HEK293T (cell line): Measurements from ENCODE around the gene CDH4.

Experiments used
- CTCF ChIA-PET: fragments of 350-600 bp; formaldehyde crosslinking; extraction: SDS; loops from one replicate; lab custom pipeline; 2021; ENCODE audit warnings: antibody characterized with exemption, inconsistent platforms; lab: Yijun Ruan, JAX
- POLR2A ChIA-PET: fragments of 350-600 bp; formaldehyde crosslinking; extraction: SDS; loops from one replicate; lab custom pipeline; 2020; ENCODE audit warnings: antibody characterized with exemption, inconsistent platforms; lab: Yijun Ruan, JAX
- DNase-seq: peaks from one replicate; pipeline ENCODE4 v3.0.0; 2012; ENCODE audit warnings: mixed read lengths; ENCODE audit errors: extremely low spot score
- ARNT ChIP-seq: fragments of 450-650 bp; IDR thresholded peaks from 2 replicates; pipeline ENCODE4 v1.6.1; 2017; ENCODE audit warnings: mild to moderate bottlenecking
- BHLHE40 ChIP-seq: fragments of 450-650 bp; IDR thresholded peaks from 2 replicates; pipeline ENCODE4 v1.6.1; 2016; ENCODE audit warnings: mild to moderate bottlenecking, moderate library complexity, borderline replicate concordance
- CTBP1 ChIP-seq: fragments of 450-650 bp; IDR thresholded peaks from 2 replicates; pipeline ENCODE4 v1.6.1; 2016; ENCODE audit warnings: borderline replicate concordance
- ELF4 ChIP-seq: fragments of 450-650 bp; IDR thresholded peaks from 2 replicates; pipeline ENCODE4 v1.6.1; 2017; ENCODE audit warnings: antibody characterized with exemption
- FOXA1 ChIP-seq: fragments of 450-650 bp; IDR thresholded peaks from 2 replicates; pipeline ENCODE4 v1.6.1; 2016; ENCODE audit warnings: mild to moderate bottlenecking
- FOXK2 ChIP-seq: fragments of 450-650 bp; IDR thresholded peaks from 2 replicates; pipeline ENCODE4 v1.6.1; 2016; ENCODE audit warnings: mild to moderate bottlenecking
- FOXM1 ChIP-seq: fragments of 450-650 bp; IDR thresholded peaks from 2 replicates; pipeline ENCODE4 v1.6.1; 2017; ENCODE audit warnings: mild to moderate bottlenecking, borderline replicate concordance
- HDGF ChIP-seq: fragments of 450-650 bp; IDR thresholded peaks from 2 replicates; pipeline ENCODE4 v1.6.1; 2017; ENCODE audit warnings: antibody characterized with exemption, borderline replicate concordance
- L3MBTL2 ChIP-seq: fragments of 450-650 bp; conservative IDR thresholded peaks from 2 replicates; pipeline ENCODE4 v1.6.1; 2016; ENCODE audit warnings: mild to moderate bottlenecking
- LEF1 ChIP-seq: fragments of 450-650 bp; IDR thresholded peaks from 2 replicates; pipeline ENCODE4 v1.6.1; 2017; ENCODE audit warnings: mild to moderate bottlenecking, borderline replicate concordance
- NFRKB ChIP-seq: fragments of 450-650 bp; IDR thresholded peaks from 2 replicates; pipeline ENCODE4 v1.6.1; 2016; ENCODE audit warnings: mild to moderate bottlenecking, moderate library complexity
- SP1 ChIP-seq: fragments of 450-650 bp; IDR thresholded peaks from 2 replicates; pipeline ENCODE4 v1.6.1; 2017
- SUZ12 ChIP-seq: fragments of 450-650 bp; IDR thresholded peaks from 2 replicates; pipeline ENCODE4 v1.6.1; 2016; ENCODE audit warnings: mild to moderate bottlenecking
- TARDBP ChIP-seq: fragments of 450-650 bp; IDR thresholded peaks from 2 replicates; pipeline ENCODE4 v1.6.1; 2016
- ZNF384 ChIP-seq: fragments of 450-650 bp; IDR thresholded peaks from 2 replicates; pipeline ENCODE4 v1.6.1; 2016
- TF ChIP-seq, protein P1 (sequence below): fragments of 450-650 bp; IDR thresholded peaks from 2 replicates; pipeline ENCODE4 v1.6.1; 2016

Gene CDH4

DNA sequence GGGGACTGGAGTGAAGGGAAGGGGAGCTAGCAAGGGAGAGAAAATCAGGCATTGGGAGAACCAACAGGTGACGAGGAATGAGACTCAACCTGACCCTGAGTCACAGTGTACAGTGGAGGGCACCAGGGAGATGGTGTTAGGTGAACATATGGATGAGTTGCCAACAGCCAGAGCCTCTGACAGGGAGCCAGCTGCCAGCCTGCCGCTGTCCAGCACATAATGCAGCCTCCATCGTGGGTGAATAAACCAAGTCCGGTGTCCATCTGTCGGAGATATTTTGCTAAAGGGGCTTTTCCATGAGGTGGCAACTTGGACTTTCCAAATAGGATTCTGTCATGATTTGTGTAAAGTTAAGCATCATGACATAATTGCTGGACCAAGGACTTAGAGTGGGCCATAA is 88.1 kb downstream of the CDH4 start:
- POLR2A ChIA-PET, result no interaction called here
- no peak for DNase-seq
- no peak for TF ChIP-seq LEF1
- TF ChIP-seq BHLHE40, result no peak
- no peak for TF ChIP-seq FOXA1
- no peak for TF ChIP-seq ELF4
- TF ChIP-seq NFRKB, result no peak
- no peak for TF ChIP-seq CTBP1
- no peak for TF ChIP-seq SP1
- no peak for TF ChIP-seq ARNT
- no peak for TF ChIP-seq ZNF384
- TF ChIP-seq TARDBP, result no peak
- no peak for TF ChIP-seq SUZ12
- no peak for TF ChIP-seq HDGF
- TF ChIP-seq L3MBTL2, result no peak
- TF ChIP-seq FOXM1, result no peak
- no peak for TF ChIP-seq FOXK2
- TF ChIP-seq, protein P1, sequence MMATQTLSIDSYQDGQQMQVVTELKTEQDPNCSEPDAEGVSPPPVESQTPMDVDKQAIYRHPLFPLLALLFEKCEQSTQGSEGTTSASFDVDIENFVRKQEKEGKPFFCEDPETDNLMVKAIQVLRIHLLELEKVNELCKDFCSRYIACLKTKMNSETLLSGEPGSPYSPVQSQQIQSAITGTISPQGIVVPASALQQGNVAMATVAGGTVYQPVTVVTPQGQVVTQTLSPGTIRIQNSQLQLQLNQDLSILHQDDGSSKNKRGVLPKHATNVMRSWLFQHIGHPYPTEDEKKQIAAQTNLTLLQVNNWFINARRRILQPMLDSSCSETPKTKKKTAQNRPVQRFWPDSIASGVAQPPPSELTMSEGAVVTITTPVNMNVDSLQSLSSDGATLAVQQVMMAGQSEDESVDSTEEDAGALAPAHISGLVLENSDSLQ, result no peak
- CTCF ChIA-PET, result no interaction called here

GRCh38 chr20:61341605-61342004 is 89.5 kb downstream of the CDH4 start:
- no peak for DNase-seq
- no peak for TF ChIP-seq ARNT
- TF ChIP-seq FOXA1, result no peak
- TF ChIP-seq LEF1, result no peak
- no peak for TF ChIP-seq SP1
- POLR2A ChIA-PET, result no interaction called here
- CTCF ChIA-PET, result no interaction called here

- TF ChIP-seq, protein P1, result no peak
- no peak for TF ChIP-seq FOXA1
- no peak for TF ChIP-seq SP1
- no peak for TF ChIP-seq SUZ12
- no peak for TF ChIP-seq NFRKB
- TF ChIP-seq LEF1, result no peak
- TF ChIP-seq ELF4, result no peak
- TF ChIP-seq ZNF384, result no peak
- no peak for TF ChIP-seq TARDBP
- no peak for TF ChIP-seq L3MBTL2
- no peak for TF ChIP-seq HDGF
- no peak for DNase-seq
- POLR2A ChIA-PET, result no interaction called here
- CTCF ChIA-PET, result interaction anchor here (0.7 kb wide), 1 partner anchor 157 kb away, joined by 3 read pairs; no protein-coding TSS in a partner anchor
Observed at GRCh38 chr20:61343934-61344333, 91.9 kb downstream of the CDH4 start.

- POLR2A ChIA-PET, result no interaction called here
- CTCF ChIA-PET, result no interaction called here
- TF ChIP-seq, protein P1, result no peak
- TF ChIP-seq BHLHE40 (no peak), ARNT (no peak), L3MBTL2 (no peak), FOXK2 (no peak), LEF1 (no peak), TARDBP (no peak), CTBP1 (no peak), ELF4 (no peak), SP1 (no peak), ZNF384 (no peak), SUZ12 (no peak), NFRKB (no peak), FOXA1 (no peak), HDGF (no peak), FOXM1 (no peak)
- DNase-seq, result no peak
Observed at GRCh38 chr20:61345656-61346055, 93.6 kb downstream of the CDH4 start.

- no peak for TF ChIP-seq FOXM1
- no peak for TF ChIP-seq ELF4
- no peak for TF ChIP-seq SUZ12
- TF ChIP-seq, protein P1, result no peak
- no peak for TF ChIP-seq CTBP1
- TF ChIP-seq FOXK2, result no peak
- TF ChIP-seq LEF1, result no peak
- TF ChIP-seq HDGF, result no peak
- no peak for TF ChIP-seq NFRKB
- TF ChIP-seq FOXA1, result no peak
- TF ChIP-seq BHLHE40, result no peak
- no peak for TF ChIP-seq ZNF384
- no peak for TF ChIP-seq SP1
- no peak for TF ChIP-seq L3MBTL2
- no peak for TF ChIP-seq ARNT
- no peak for TF ChIP-seq TARDBP
- POLR2A ChIA-PET, result no interaction called here
- CTCF ChIA-PET, result no interaction called here
- DNase-seq, result no peak
Observed at GRCh38 chr20:61346996-61347395, 94.9 kb downstream of the CDH4 start.

- ChIA-PET POLR2A (no interaction called here), CTCF (no interaction called here)
- TF ChIP-seq FOXA1 (no peak), SP1 (no peak), CTBP1 (no peak), FOXM1 (no peak), LEF1 (no peak), NFRKB (no peak), SUZ12 (no peak), HDGF (no peak)
- DNase-seq, result no peak
Observed at GRCh38 chr20:61347443-61347842, 95.4 kb downstream of the CDH4 start.
